Trophoblast cell (in vitro differentiated cells and primary cell): ENCODE data around the gene NBPF11.
"Not testable (repeated sequence)": the region's sequence is repeated elsewhere in the genome, so short reads cannot be mapped to it uniquely, and the experiment has no call there.

Experiments used
- DNase-seq, 2 donors: peaks; one replicate each; pipeline ENCODE4 v3.0.0-alpha.2; 2016
- H2AFZ ChIP-seq: 2 replicates; pipeline ENCODE4 v1.6.1; 2013; ENCODE audit warnings: low read length, moderate library complexity, mild to moderate bottlenecking; ENCODE audit not compliant: insufficient read depth, poor library complexity
- H2AK5ac ChIP-seq: 2 replicates; pipeline ENCODE4 v1.6.1; 2013; ENCODE audit warnings: mild to moderate bottlenecking, low read length
- H2BK120ac ChIP-seq: 2 replicates; pipeline ENCODE4 v1.6.1; 2013; ENCODE audit warnings: low read length, mild to moderate bottlenecking, moderate library complexity; ENCODE audit not compliant: insufficient read depth, poor library complexity
- H2BK12ac ChIP-seq: 2 replicates; pipeline ENCODE4 v1.6.1; 2013; ENCODE audit warnings: mild to moderate bottlenecking, low read length, moderate library complexity
- H2BK5ac ChIP-seq: 2 replicates; pipeline ENCODE4 v1.6.1; 2013; ENCODE audit warnings: low read length, low read depth, moderate library complexity, mild to moderate bottlenecking; ENCODE audit not compliant: poor library complexity
- H3K14ac ChIP-seq: 2 replicates; pipeline ENCODE4 v1.6.1; 2013; ENCODE audit warnings: mild to moderate bottlenecking, low read length
- H3K18ac ChIP-seq: 2 replicates; pipeline ENCODE4 v1.6.1; 2013; ENCODE audit warnings: mild to moderate bottlenecking, low read length
- H3K23ac ChIP-seq: 2 replicates; pipeline ENCODE4 v1.6.1; 2013; ENCODE audit warnings: low read length
- H3K27ac ChIP-seq: 2 replicates; pipeline ENCODE4 v1.5.1; 2013; ENCODE audit warnings: low read depth, mild to moderate bottlenecking, inconsistent platforms, low read length, moderate library complexity
- H3K27me3 ChIP-seq: 2 replicates; pipeline ENCODE4 v1.6.1; 2013; ENCODE audit warnings: inconsistent platforms, mild to moderate bottlenecking, low read length, moderate library complexity; ENCODE audit not compliant: insufficient read depth
- H3K36me3 ChIP-seq, 2 experiments: 1 replicate in 1 of 2; 2 replicates in 1 of 2; pipeline ENCODE4 v1.6.1; 2013; ENCODE audit warnings: low read length in 2 of 2, mild to moderate bottlenecking in 2 of 2, moderate library complexity in 1 of 2; ENCODE audit not compliant: insufficient read depth in 2 of 2, control insufficient read depth in 1 of 2
- H3K4ac ChIP-seq: 2 replicates; pipeline ENCODE4 v1.6.1; 2013; ENCODE audit warnings: low read depth, mild to moderate bottlenecking, low read length, moderate library complexity
- H3K4me1 ChIP-seq, 2 experiments: 1 replicate in 1 of 2; 2 replicates in 1 of 2; pipeline ENCODE4 v1.6.1; 2013; ENCODE audit warnings: low read length in 2 of 2, mild to moderate bottlenecking in 2 of 2, moderate library complexity in 1 of 2; ENCODE audit not compliant: insufficient read depth in 2 of 2, control insufficient read depth in 1 of 2
- H3K4me2 ChIP-seq: 2 replicates; pipeline ENCODE4 v1.6.1; 2013; ENCODE audit warnings: inconsistent platforms, mild to moderate bottlenecking, low read length, moderate library complexity
- H3K4me3 ChIP-seq: 2 replicates; pipeline ENCODE4 v1.5.1; 2013; ENCODE audit warnings: mild to moderate bottlenecking, low read depth, low read length, inconsistent platforms
- H3K79me1 ChIP-seq: one replicate; pipeline ENCODE4 v1.6.1; 2013; ENCODE audit warnings: low read length
- H3K79me2 ChIP-seq: 2 replicates; pipeline ENCODE4 v1.6.1; 2013; ENCODE audit warnings: low read length, mild to moderate bottlenecking; ENCODE audit not compliant: control insufficient read depth, insufficient read depth, poor library complexity
- H3K9ac ChIP-seq: 2 replicates; pipeline ENCODE4 v1.6.1; 2013; ENCODE audit warnings: mild to moderate bottlenecking, low read length
- H3K9me3 ChIP-seq: 2 replicates; pipeline ENCODE4 v1.6.1; 2013; ENCODE audit warnings: low read depth, mild to moderate bottlenecking, control low read depth, inconsistent platforms, low read length; ENCODE audit not compliant: insufficient read depth
- H4K12ac ChIP-seq: 2 replicates; pipeline ENCODE4 v1.6.1; 2013; ENCODE audit warnings: low read depth, mild to moderate bottlenecking, low read length, moderate library complexity
- H4K8ac ChIP-seq: 2 replicates; pipeline ENCODE4 v1.6.1; 2013; ENCODE audit warnings: low read depth, mild to moderate bottlenecking, low read length, moderate library complexity
- H4K91ac ChIP-seq: one replicate; pipeline ENCODE4 v1.6.1; 2013; ENCODE audit warnings: low read depth, mild to moderate bottlenecking, low read length, moderate library complexity
- WGBS: extraction: QIAGEN DNeasy Blood & Tissue Kit; methylation state at CpG from one replicate; pipeline ENCODE4 v1.1.7; 2013; ENCODE audit warnings: missing lambda C conversion rate; ENCODE audit not compliant: insufficient read length, insufficient coverage; ENCODE audit errors: extremely low coverage; 5-methylcytosine and 5-hydroxymethylcytosine counted together

The NBPF11 gene

DNA sequence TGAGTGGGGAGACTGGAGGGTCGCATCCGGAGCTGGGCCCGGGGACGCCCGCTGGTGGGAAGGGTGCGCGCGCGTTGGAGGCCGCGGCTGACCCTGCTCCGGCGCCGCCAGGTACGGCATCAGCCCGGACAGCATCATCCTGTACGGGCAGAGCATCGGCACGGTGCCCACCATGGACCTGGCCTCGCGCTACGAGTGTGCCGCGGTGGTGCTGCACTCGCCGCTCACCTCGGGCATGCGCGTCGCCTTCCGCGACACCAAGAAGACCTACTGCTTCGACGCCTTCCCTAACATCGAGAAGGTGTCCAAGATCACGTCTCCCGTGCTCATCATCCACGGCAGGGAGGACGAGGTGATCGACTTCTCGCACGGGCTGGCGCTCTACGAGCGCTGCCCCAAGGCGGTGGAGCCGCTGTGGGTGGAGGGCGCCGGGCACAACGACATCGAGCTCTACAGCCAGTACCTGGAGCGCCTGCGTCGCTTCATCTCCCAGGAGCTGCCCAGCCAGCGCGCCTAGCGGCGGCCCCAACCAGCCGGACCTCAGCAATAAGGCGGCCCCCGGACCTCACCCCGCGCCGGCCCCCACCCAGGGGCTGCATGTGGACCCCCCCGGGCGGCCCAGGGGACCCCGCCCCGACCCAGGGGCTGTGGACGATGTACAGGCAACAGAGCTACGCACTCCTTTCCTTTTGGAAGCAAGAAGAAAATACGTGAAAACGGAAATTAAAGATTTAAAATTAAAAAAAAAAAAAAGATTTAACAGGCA, 2.8 kb downstream of the NBPF11 start:
- H3K79me2 ChIP-seq, H2BK5ac ChIP-seq, H3K79me1 ChIP-seq, H3K27ac ChIP-seq, H3K14ac ChIP-seq, H2AK5ac ChIP-seq, H3K4ac ChIP-seq, DNase-seq, H3K4me3 ChIP-seq, H3K9ac ChIP-seq, H3K4me1 ChIP-seq, H3K4me2 ChIP-seq, H2BK12ac ChIP-seq, H4K91ac ChIP-seq, H3K9me3 ChIP-seq, H3K36me3 ChIP-seq, H2AFZ ChIP-seq, H3K23ac ChIP-seq, H4K8ac ChIP-seq, H3K27me3 ChIP-seq, H4K12ac ChIP-seq, H2BK120ac ChIP-seq, H3K18ac ChIP-seq: not testable (repeated sequence)
- no CpG with 5 or more reads among the region's 72 CpGs for WGBS

DNA sequence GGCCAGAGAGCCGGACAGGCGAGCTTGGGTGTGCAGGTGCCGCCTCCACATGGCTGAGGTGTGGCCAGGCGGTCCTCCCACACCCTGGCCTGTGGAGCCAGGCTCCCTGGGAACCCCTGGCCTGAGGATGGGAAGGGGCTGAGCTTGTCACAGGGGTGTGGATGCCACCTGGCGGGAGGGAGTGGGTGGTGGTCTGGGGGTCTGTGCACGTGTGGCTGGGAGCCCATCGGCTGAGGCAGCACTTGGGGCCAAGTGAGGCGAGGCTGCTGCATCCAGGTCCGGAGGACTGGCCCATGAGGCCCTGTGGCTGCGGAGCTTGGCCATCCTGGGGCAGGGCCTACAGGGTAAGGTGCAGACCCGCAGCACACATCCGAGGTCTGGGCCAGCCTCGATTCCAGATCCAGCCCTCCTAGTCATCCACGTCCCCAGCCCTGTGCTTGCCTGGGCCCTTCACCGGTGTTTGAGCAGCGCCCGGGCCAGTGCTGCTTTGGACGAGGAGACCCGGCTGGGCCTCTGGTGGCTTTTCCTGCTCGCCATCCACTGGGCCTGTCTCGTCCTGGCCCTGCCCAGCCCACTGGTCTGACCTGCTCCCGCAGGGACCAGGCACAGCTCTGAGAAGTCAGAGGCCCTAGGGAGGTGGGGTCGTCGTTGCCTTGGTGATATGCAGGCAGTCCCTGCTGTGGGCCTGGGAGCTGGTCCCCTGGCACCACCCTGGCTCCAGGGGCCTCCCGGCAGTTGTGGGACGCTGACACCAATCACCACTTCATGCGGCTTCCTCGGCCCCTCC, 4.8 kb downstream of the NBPF11 start:
- H3K36me3 ChIP-seq, H3K4me2 ChIP-seq: not testable (repeated sequence)

DNA sequence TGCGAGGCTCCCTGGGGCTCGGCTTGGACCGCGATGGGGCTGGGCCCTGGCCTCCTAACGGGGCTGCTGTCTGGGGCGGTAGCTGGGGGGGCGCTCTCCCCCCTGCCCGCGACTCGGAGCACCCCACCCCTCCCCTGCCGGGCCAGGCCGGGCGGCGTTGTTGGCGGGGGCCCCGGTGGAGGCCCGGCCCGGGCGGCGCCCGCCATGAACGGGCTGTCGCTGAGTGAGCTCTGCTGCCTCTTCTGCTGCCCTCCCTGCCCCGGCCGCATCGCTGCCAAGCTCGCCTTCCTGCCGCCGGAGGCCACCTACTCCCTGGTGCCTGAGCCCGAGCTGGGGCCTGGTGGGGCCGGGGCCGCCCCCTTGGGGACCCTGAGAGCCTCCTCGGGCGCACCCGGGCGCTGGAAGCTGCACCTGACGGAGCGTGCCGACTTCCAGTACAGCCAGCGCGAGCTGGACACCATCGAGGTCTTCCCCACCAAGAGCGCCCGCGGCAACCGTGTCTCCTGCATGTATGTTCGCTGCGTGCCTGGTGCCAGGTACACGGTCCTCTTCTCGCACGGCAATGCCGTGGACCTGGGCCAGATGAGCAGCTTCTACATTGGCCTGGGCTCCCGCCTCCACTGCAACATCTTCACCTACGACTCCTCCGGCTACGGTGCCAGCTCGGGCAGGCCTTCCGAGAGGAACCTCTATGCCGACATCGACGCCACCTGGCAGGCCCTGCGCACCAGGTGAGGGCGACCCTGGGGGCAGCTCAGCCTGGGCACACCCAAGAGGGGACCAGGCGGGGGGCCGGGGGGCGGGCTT, 5.7 kb downstream of the NBPF11 start:
- H4K12ac ChIP-seq, H2AK5ac ChIP-seq, H2BK120ac ChIP-seq, H3K18ac ChIP-seq, H3K9ac ChIP-seq, H3K27me3 ChIP-seq, H2BK12ac ChIP-seq, H3K79me1 ChIP-seq, H3K79me2 ChIP-seq, H3K23ac ChIP-seq, H4K8ac ChIP-seq, H2AFZ ChIP-seq, H3K4ac ChIP-seq, H3K9me3 ChIP-seq, H3K14ac ChIP-seq, H3K27ac ChIP-seq, DNase-seq, H3K36me3 ChIP-seq, H3K4me2 ChIP-seq, H3K4me3 ChIP-seq, H2BK5ac ChIP-seq, H4K91ac ChIP-seq, H3K4me1 ChIP-seq: not testable (repeated sequence)
- WGBS = no CpG with 5 or more reads among the region's 66 CpGs

More for the DNA sequence above, 4.8 kb downstream of the NBPF11 start:
- not testable (repeated sequence) for H3K27ac ChIP-seq, H2AFZ ChIP-seq, DNase-seq, H3K4me3 ChIP-seq, H3K9ac ChIP-seq, H2BK5ac ChIP-seq, H2BK120ac ChIP-seq, H4K8ac ChIP-seq, H4K12ac ChIP-seq, H2BK12ac ChIP-seq, H2AK5ac ChIP-seq, H3K23ac ChIP-seq, H3K79me2 ChIP-seq, H3K18ac ChIP-seq, H3K4me1 ChIP-seq, H3K9me3 ChIP-seq, H3K14ac ChIP-seq, H3K27me3 ChIP-seq, H4K91ac ChIP-seq, H3K4ac ChIP-seq, H3K79me1 ChIP-seq
- no CpG with 5 or more reads among the region's 28 CpGs for WGBS

DNA sequence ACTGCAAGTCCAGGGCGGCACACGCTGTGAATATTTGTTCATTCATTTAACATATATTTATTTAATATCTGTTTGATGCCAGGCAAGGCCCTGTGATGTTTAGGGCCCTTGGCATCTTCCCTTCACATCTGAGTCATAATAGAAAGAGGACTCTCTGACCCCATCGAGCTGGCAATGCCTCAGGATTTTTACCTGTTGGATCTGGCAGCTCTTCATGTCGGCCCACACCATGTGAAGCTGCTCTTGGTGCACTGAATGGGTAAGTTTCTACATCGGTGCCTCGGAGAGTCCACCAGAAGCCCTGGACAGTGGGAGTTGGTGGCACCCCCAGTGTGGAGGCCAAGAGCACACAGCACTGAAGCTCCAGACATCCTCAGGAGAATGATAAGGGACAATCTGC, 8.9 kb downstream of the NBPF11 start:
- H2AFZ ChIP-seq, H4K8ac ChIP-seq, H3K79me2 ChIP-seq, H3K4me3 ChIP-seq, H3K9me3 ChIP-seq, H2BK12ac ChIP-seq, H4K91ac ChIP-seq, DNase-seq, H3K14ac ChIP-seq, H3K23ac ChIP-seq, H3K27me3 ChIP-seq, H2BK5ac ChIP-seq, H3K27ac ChIP-seq, H3K9ac ChIP-seq, H3K4me2 ChIP-seq, H3K79me1 ChIP-seq, H3K4me1 ChIP-seq, H3K36me3 ChIP-seq, H2AK5ac ChIP-seq, H4K12ac ChIP-seq, H3K4ac ChIP-seq, H2BK120ac ChIP-seq, H3K18ac ChIP-seq: not testable (repeated sequence)
- no CpG with 5 or more reads among the region's 6 CpGs for WGBS
